ENCODE measurements around the gene ZFYVE19.

Gene ZFYVE19

GRCh38 chr15:40768521-40769273 lies 38.2 kb upstream of the ZFYVE19 start:
- H3K4me3 ChIP-seq (ENCODE audit: low read length) = no peak overlapping the region
- H3K4me1 ChIP-seq (ENCODE audit: insufficient read depth, low read length) = peaks cover 32% of the 10 kb centered on the region
- no peak overlapping the region for H3K27ac ChIP-seq (ENCODE audit: low read depth, low read length)
- peaks cover 10% of the 10 kb centered on the region; the same call in 1 of the 2 replicates for H3K27me3 ChIP-seq (ENCODE audit: insufficient read depth, low read length)
- peaks cover 15% of the 10 kb centered on the region for H3K36me3 ChIP-seq (ENCODE audit: insufficient read depth, low read length)
- H3K9ac ChIP-seq (ENCODE audit: low read depth, low read length) = no peak overlapping the region
- 92% methylated on average over 21 of the region's 21 CpGs for WGBS
- H3K9me3 ChIP-seq (ENCODE audit: insufficient read depth, low read depth, low read length) = no peaks in the 10 kb centered on the region

- WGBS = 87% methylated on average over 28 of the region's 28 CpGs
- Histone ChIP-seq H3K27ac (ENCODE audit: low read depth, low read length) (no peak within 1 kb of the TSS; the same call in 1 of the 2 replicates), H3K27me3 (ENCODE audit: insufficient read depth, low read length) (peaks cover 5% of the 10 kb centered on the region; the same call in 1 of the 2 replicates), H3K9me3 (ENCODE audit: insufficient read depth, low read depth, low read length) (no peaks in the 10 kb centered on the region), H3K4me3 (ENCODE audit: low read length) (no peak within 1 kb of the TSS), H3K4me1 (ENCODE audit: insufficient read depth, low read length) (peaks cover 32% of the 10 kb centered on the region), H3K9ac (ENCODE audit: low read depth, low read length) (no peak within 1 kb of the TSS), H3K36me3 (ENCODE audit: insufficient read depth, low read length) (peaks cover 24% of the 10 kb centered on the region)
Measured at GRCh38 chr15:40769274-40770146, 37.4 kb upstream of the ZFYVE19 start, which contains the start of gene C15orf62. C15orf62 (plus strand) TSS chr15:40769980; CDS start chr15:40770496, 516 bp downstream.

- peaks cover 31% of the 10 kb centered on the region for H3K36me3 ChIP-seq (ENCODE audit: insufficient read depth, low read length)
- no peaks in the 10 kb centered on the region for H3K9me3 ChIP-seq (ENCODE audit: insufficient read depth, low read depth, low read length)
- H3K4me1 ChIP-seq (ENCODE audit: insufficient read depth, low read length) = peaks cover 25% of the 10 kb centered on the region
Measured at GRCh38 chr15:40770147-40770721, 36.7 kb upstream of the ZFYVE19 start.

GRCh38 chr15:40771242-40771641 lies 35.6 kb upstream of the ZFYVE19 start:
- peaks cover 41% of the 10 kb centered on the region for H3K36me3 ChIP-seq (ENCODE audit: insufficient read depth, low read length)
- peaks cover 16% of the 10 kb centered on the region; the same call in 1 of the 2 replicates for H3K4me1 ChIP-seq (ENCODE audit: insufficient read depth, low read length)
- no peaks in the 10 kb centered on the region for H3K27me3 ChIP-seq (ENCODE audit: insufficient read depth, low read length)
- 91% methylated on average over 5 of the region's 5 CpGs for WGBS
- H3K4me3 ChIP-seq (ENCODE audit: low read length) = no peak overlapping the region
- no peak overlapping the region for H3K27ac ChIP-seq (ENCODE audit: low read depth, low read length)
- H3K9ac ChIP-seq (ENCODE audit: low read depth, low read length) = no peak overlapping the region
- no peaks in the 10 kb centered on the region for H3K9me3 ChIP-seq (ENCODE audit: insufficient read depth, low read depth, low read length)

More at GRCh38 chr15:40770147-40770721, 36.7 kb upstream of the ZFYVE19 start:
- Histone ChIP-seq H3K27ac (ENCODE audit: low read depth, low read length) (no peak overlapping the region), H3K27me3 (ENCODE audit: insufficient read depth, low read length) (no peaks in the 10 kb centered on the region), H3K9ac (ENCODE audit: low read depth, low read length) (no peak overlapping the region), H3K4me3 (ENCODE audit: low read length) (no peak overlapping the region)
- WGBS = 89% methylated on average over 17 of the region's 17 CpGs

GRCh38 chr15:40772014-40772413 lies 34.9 kb upstream of the ZFYVE19 start:
- peaks cover 49% of the 10 kb centered on the region for H3K36me3 ChIP-seq (ENCODE audit: insufficient read depth, low read length)
- no peak overlapping the region for H3K9ac ChIP-seq (ENCODE audit: low read depth, low read length)

GRCh38 chr15:40773496-40773895 lies 33.4 kb upstream of the ZFYVE19 start:
- Histone ChIP-seq H3K36me3 (ENCODE audit: insufficient read depth, low read length) (peaks cover 53% of the 10 kb centered on the region), H3K4me1 (ENCODE audit: insufficient read depth, low read length) (no peaks in the 10 kb centered on the region), H3K4me3 (ENCODE audit: low read length) (no peak overlapping the region), H3K9me3 (ENCODE audit: insufficient read depth, low read depth, low read length) (no peaks in the 10 kb centered on the region), H3K27me3 (ENCODE audit: insufficient read depth, low read length) (no peaks in the 10 kb centered on the region), H3K27ac (ENCODE audit: low read depth, low read length) (no peak overlapping the region), H3K9ac (ENCODE audit: low read depth, low read length) (no peak overlapping the region)
- WGBS = 94% methylated on average over 8 of the region's 8 CpGs

More at GRCh38 chr15:40772014-40772413, 34.9 kb upstream of the ZFYVE19 start:
- no peak overlapping the region for H3K4me3 ChIP-seq (ENCODE audit: low read length)
- H3K27me3 ChIP-seq (ENCODE audit: insufficient read depth, low read length) = no peaks in the 10 kb centered on the region
- no peaks in the 10 kb centered on the region for H3K9me3 ChIP-seq (ENCODE audit: insufficient read depth, low read depth, low read length)
- no peak overlapping the region for H3K27ac ChIP-seq (ENCODE audit: low read depth, low read length)
- H3K4me1 ChIP-seq (ENCODE audit: insufficient read depth, low read length) = peaks cover 8% of the 10 kb centered on the region; the same call in 1 of the 2 replicates
- WGBS = 96% methylated on average over 12 of the region's 13 CpGs

- Histone ChIP-seq H3K36me3 (ENCODE audit: insufficient read depth, low read length) (peaks cover 57% of the 10 kb centered on the region), H3K9ac (ENCODE audit: low read depth, low read length) (no peak overlapping the region), H3K27me3 (ENCODE audit: insufficient read depth, low read length) (no peaks in the 10 kb centered on the region), H3K27ac (ENCODE audit: low read depth, low read length) (no peak overlapping the region), H3K4me1 (ENCODE audit: insufficient read depth, low read length) (no peaks in the 10 kb centered on the region), H3K4me3 (ENCODE audit: low read length) (no peak overlapping the region), H3K9me3 (ENCODE audit: insufficient read depth, low read depth, low read length) (no peaks in the 10 kb centered on the region)
- WGBS = 91% methylated on average over 6 of the region's 6 CpGs
Measured at GRCh38 chr15:40773902-40774301, 33.0 kb upstream of the ZFYVE19 start.

- Histone ChIP-seq H3K4me3 (ENCODE audit: low read length) (no peak overlapping the region), H3K9ac (ENCODE audit: low read depth, low read length) (no peak overlapping the region), H3K27me3 (ENCODE audit: insufficient read depth, low read length) (no peaks in the 10 kb centered on the region), H3K4me1 (ENCODE audit: insufficient read depth, low read length) (no peaks in the 10 kb centered on the region), H3K27ac (ENCODE audit: low read depth, low read length) (no peak overlapping the region), H3K36me3 (ENCODE audit: insufficient read depth, low read length) (peaks cover 64% of the 10 kb centered on the region), H3K9me3 (ENCODE audit: insufficient read depth, low read depth, low read length) (no peaks in the 10 kb centered on the region)
- WGBS = 93% methylated on average over 10 of the region's 10 CpGs
Measured at GRCh38 chr15:40775007-40775406, 31.9 kb upstream of the ZFYVE19 start.

GRCh38 chr15:40775740-40776536 lies 31.0 kb upstream of the ZFYVE19 start:
- Histone ChIP-seq H3K9me3 (ENCODE audit: insufficient read depth, low read depth, low read length) (no peaks in the 10 kb centered on the region), H3K9ac (ENCODE audit: low read depth, low read length) (no peak overlapping the region), H3K4me1 (ENCODE audit: insufficient read depth, low read length) (no peaks in the 10 kb centered on the region), H3K4me3 (ENCODE audit: low read length) (no peak overlapping the region), H3K27ac (ENCODE audit: low read depth, low read length) (no peak overlapping the region), H3K27me3 (ENCODE audit: insufficient read depth, low read length) (no peaks in the 10 kb centered on the region), H3K36me3 (ENCODE audit: insufficient read depth, low read length) (peaks cover 64% of the 10 kb centered on the region)
- WGBS = 94% methylated on average over 14 of the region's 14 CpGs

- Histone ChIP-seq H3K9me3 (ENCODE audit: insufficient read depth, low read depth, low read length) (no peaks in the 10 kb centered on the region), H3K4me3 (ENCODE audit: low read length) (no peak overlapping the region), H3K9ac (ENCODE audit: low read depth, low read length) (no peak overlapping the region), H3K27ac (ENCODE audit: low read depth, low read length) (no peak overlapping the region), H3K4me1 (ENCODE audit: insufficient read depth, low read length) (no peaks in the 10 kb centered on the region), H3K36me3 (ENCODE audit: insufficient read depth, low read length) (peaks cover 62% of the 10 kb centered on the region), H3K27me3 (ENCODE audit: insufficient read depth, low read length) (no peaks in the 10 kb centered on the region)
- WGBS = 94% methylated on average over 11 of the region's 11 CpGs
Measured at GRCh38 chr15:40776537-40777141, 30.2 kb upstream of the ZFYVE19 start.
